ENCODE results near the gene PDCD1.
"Not testable (repeated sequence)": the region's sequence is repeated elsewhere in the genome, so short reads cannot be mapped to it uniquely, and the experiment has no call there.

Gene PDCD1

DNA sequence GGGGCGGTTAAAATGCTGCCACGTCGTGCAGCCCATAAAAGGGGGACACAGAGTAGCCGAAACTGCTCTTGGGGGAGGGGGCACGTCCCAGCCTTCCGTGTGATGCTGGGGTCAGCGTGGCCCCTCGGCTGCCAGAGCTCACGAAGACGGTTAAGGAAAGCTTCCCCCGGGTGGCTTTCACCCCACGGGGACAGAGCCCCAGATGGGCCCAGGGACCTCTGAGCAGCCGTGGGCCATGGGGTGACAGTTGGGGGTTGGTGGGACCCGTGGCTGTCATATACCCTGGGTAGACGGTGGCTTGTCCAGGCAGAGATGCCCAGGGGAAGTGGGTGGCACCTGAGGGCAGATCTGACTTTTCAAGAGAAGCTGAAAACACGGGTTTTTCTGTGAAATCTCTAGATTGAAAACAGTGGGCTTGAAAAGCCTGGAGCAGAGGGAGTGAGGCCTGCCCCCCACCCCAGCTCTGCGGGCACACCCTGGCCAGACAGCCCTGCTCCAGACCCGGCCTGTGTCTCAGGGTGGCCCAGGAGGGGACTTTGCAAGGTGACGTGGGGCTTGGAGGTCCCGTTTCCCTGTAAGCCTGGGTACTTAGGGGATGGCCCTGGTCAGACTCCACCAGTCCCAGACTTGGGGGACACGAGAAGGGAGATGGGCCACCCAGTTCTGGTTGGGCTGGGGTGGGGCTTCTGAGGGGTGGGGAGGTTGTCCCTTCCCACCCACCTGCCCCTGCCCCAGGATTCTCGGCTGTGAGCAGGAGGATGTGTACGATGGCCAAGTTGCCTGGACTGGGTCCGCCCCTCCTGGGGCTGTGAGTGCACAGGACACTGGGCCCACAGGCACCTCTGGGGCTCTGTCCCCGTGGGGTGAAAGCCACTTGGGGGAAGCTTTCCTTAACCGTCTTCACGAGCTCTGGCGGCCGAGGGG lies 49.0 kb downstream of the PDCD1 start:
- Histone ChIP-seq H4K20me1 (ENCODE audit: control insufficient read depth, insufficient read depth, low read depth, low read length) (no peaks in the 10 kb centered on the region), H3K4me3 (ENCODE audit: low read length) (no peak overlapping the region), H3K27me3 (ENCODE audit: control insufficient read depth, low read length) (peaks cover 2% of the 10 kb centered on the region), H3K4me1 (ENCODE audit: control insufficient read depth, low read length) (peaks cover 23% of the 10 kb centered on the region), H3K4me2 (ENCODE audit: low read length) (no peak overlapping the region), H3F3A (ENCODE audit: control insufficient read depth, insufficient read depth) (no peaks in the 10 kb centered on the region), H3K79me2 (ENCODE audit: control insufficient read depth, low read length) (no peaks in the 10 kb centered on the region), H3K36me3 (ENCODE audit: control insufficient read depth, low read length) (no peaks in the 10 kb centered on the region), H3K9me2 (replicated peaks; ENCODE audit: control insufficient read depth, low read length) (no peaks in the 10 kb centered on the region), H3K27ac (ENCODE audit: low read depth, low read length) (no peak overlapping the region), H3K9me3 (ENCODE audit: control insufficient read depth, insufficient read depth, low read length) (no peaks in the 10 kb centered on the region)
- TF ChIP-seq EZH2phosphoT487 (IDR thresholded peaks at IDR 0.05; ENCODE audit: borderline replicate concordance, low read length): no peak
- TF ChIP-seq, protein P1, sequence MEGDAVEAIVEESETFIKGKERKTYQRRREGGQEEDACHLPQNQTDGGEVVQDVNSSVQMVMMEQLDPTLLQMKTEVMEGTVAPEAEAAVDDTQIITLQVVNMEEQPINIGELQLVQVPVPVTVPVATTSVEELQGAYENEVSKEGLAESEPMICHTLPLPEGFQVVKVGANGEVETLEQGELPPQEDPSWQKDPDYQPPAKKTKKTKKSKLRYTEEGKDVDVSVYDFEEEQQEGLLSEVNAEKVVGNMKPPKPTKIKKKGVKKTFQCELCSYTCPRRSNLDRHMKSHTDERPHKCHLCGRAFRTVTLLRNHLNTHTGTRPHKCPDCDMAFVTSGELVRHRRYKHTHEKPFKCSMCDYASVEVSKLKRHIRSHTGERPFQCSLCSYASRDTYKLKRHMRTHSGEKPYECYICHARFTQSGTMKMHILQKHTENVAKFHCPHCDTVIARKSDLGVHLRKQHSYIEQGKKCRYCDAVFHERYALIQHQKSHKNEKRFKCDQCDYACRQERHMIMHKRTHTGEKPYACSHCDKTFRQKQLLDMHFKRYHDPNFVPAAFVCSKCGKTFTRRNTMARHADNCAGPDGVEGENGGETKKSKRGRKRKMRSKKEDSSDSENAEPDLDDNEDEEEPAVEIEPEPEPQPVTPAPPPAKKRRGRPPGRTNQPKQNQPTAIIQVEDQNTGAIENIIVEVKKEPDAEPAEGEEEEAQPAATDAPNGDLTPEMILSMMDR (IDR thresholded peaks at IDR 0.05; ENCODE audit: low read depth, low read length, poor library complexity, severe bottlenecking): no peak

DNA sequence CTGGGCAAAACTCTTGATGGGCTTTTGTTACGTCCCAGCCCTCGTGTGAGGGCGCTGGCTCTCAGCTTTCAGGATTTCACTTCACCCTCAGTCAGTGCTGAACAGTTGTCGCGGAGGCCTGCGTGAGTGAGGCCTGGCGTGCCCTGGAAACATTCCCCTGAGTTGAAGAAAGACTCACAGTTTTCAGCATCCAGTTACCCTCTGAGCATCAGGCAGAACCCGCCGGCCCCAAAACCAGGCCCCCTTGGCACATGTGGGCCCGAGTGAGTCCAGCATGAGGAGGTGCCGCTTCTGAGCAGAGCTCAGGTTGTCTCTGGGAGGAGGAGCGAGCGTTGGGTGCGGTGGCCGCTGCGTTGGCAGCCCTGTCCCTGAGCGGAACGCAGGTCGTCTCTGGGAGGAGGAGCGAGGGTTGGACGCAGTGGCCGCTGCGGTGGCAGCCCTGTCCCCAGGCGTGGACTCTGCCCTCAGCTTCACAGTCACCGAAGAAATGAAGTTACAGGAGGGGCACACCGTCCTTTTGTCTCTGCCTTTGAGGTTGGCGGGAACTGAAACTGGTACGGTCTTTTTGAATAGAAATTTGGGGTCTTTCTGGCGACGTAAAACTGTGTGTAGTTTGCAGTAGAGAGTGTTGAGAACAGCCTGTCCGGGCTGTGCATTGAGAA lies 49.8 kb downstream of the PDCD1 start, which contains the start of gene NEU4:
Gene NEU4, plus strand, starts transcription at position 473 of the 662 bp plus-strand sequence. CDS start 5,292 bp downstream, outside the sequence.
- Histone ChIP-seq H3K27ac (ENCODE audit: low read depth, low read length) (no peak within 1 kb of the TSS), H3K9me3 (ENCODE audit: control insufficient read depth, insufficient read depth, low read length) (no peaks in the 10 kb centered on the region), H3K4me3 (ENCODE audit: low read length) (no peak within 1 kb of the TSS), H3F3A (ENCODE audit: control insufficient read depth, insufficient read depth) (no peaks in the 10 kb centered on the region), H4K20me1 (ENCODE audit: control insufficient read depth, insufficient read depth, low read depth, low read length) (0 out of 2 replicates have a peak, but pooled peaks cover 4% of the 10 kb centered on the region), H3K4me1 (ENCODE audit: control insufficient read depth, low read length) (peaks cover 19% of the 10 kb centered on the region), H3K9me2 (replicated peaks; ENCODE audit: control insufficient read depth, low read length) (no peaks in the 10 kb centered on the region), H3K36me3 (ENCODE audit: control insufficient read depth, low read length) (no peaks in the 10 kb centered on the region), H3K79me2 (ENCODE audit: control insufficient read depth, low read length) (no peaks in the 10 kb centered on the region), H3K4me2 (ENCODE audit: low read length) (no peak within 1 kb of the TSS), H3K27me3 (ENCODE audit: control insufficient read depth, low read length) (peaks cover 10% of the 10 kb centered on the region)
- TF ChIP-seq EZH2phosphoT487 (IDR thresholded peaks at IDR 0.05; ENCODE audit: borderline replicate concordance, low read length): no peak
- TF ChIP-seq, protein P1 (IDR thresholded peaks at IDR 0.05; ENCODE audit: low read depth, low read length, poor library complexity, severe bottlenecking): no peak

DNA sequence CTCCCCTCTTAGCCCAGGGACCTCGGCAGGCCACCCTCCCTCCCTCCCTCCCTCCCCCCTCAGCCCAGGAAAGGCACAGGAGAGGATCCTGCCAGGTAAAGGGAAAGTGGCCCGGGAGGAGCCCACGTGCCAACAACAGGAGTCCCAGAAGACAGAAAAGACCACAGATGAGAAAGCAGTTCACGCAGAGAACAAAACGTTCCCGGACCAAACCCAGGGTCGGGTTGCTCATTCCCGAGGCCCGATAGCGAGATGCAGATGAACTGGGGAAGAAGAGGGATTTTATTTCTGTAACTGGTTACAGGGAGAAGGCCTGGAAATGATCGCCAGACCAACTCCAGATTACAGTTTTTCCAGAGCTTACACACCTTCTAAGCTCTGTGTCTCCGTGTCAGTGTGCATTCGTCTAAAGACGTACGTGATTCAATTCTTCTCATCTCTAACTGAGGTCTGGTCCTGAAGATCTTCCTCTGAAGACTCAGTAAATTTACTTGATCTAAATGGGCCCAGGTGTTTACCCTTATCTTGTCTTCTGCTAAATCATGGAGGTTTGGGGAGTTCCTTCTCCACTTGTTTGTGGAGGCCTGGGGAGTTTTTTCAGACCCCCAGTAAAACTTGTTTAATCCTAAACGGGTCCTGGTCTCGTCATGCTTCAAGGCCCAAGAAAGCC lies 50.5 kb downstream of the PDCD1 start:
- Histone ChIP-seq H3F3A (ENCODE audit: control insufficient read depth, insufficient read depth) (no peaks in the 10 kb centered on the region), H3K9me3 (ENCODE audit: control insufficient read depth, insufficient read depth, low read length) (no peaks in the 10 kb centered on the region), H3K79me2 (ENCODE audit: control insufficient read depth, low read length) (no peaks in the 10 kb centered on the region), H3K4me2 (ENCODE audit: low read length) (no peak overlapping the region), H3K9me2 (replicated peaks; ENCODE audit: control insufficient read depth, low read length) (no peaks in the 10 kb centered on the region), H3K4me3 (ENCODE audit: low read length) (no peak overlapping the region), H3K4me1 (ENCODE audit: control insufficient read depth, low read length) (peaks cover 14% of the 10 kb centered on the region), H3K27ac (ENCODE audit: low read depth, low read length) (no peak overlapping the region), H4K20me1 (ENCODE audit: control insufficient read depth, insufficient read depth, low read depth, low read length) (0 out of 2 replicates have a peak, but pooled peaks cover 4% of the 10 kb centered on the region), H3K36me3 (ENCODE audit: control insufficient read depth, low read length) (no peaks in the 10 kb centered on the region), H3K27me3 (ENCODE audit: control insufficient read depth, low read length) (peaks cover 17% of the 10 kb centered on the region)
- TF ChIP-seq EZH2phosphoT487 (IDR thresholded peaks at IDR 0.05; ENCODE audit: borderline replicate concordance, low read length): no peak
- TF ChIP-seq, protein P1 (IDR thresholded peaks at IDR 0.05; ENCODE audit: low read depth, low read length, poor library complexity, severe bottlenecking): no peak

DNA sequence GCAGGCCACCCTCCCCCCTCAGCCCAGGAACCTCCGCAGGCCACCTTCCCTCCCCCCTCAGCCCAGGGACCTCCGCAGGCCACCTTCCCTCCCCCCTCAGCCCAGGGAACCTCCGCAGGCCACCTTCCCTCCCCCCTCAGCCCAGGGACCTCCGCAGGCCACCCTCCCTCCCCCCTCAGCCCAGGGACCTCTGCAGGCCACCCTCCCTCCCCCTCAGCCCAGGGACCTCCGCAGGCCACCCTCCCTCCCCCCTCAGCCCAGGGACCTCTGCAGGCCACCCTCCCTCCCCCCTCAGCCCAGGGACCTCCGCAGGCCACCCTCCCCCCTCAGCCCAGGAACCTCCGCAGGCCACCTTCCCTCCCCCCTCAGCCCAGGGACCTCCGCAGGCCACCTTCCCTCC lies 52.5 kb downstream of the PDCD1 start:
- H3K9me3 ChIP-seq (ENCODE audit: control insufficient read depth, insufficient read depth, low read length); H3K79me2 ChIP-seq (ENCODE audit: control insufficient read depth, low read length); H3K27ac ChIP-seq (ENCODE audit: low read depth, low read length); H3K4me1 ChIP-seq (ENCODE audit: control insufficient read depth, low read length); H4K20me1 ChIP-seq (ENCODE audit: control insufficient read depth, insufficient read depth, low read depth, low read length); H3F3A ChIP-seq (ENCODE audit: control insufficient read depth, insufficient read depth); H3K4me3 ChIP-seq (ENCODE audit: low read length); H3K36me3 ChIP-seq (ENCODE audit: control insufficient read depth, low read length); H3K4me2 ChIP-seq (ENCODE audit: low read length); H3K9me2 ChIP-seq (replicated peaks; ENCODE audit: control insufficient read depth, low read length): not testable (repeated sequence)
- H3K27me3 ChIP-seq (ENCODE audit: control insufficient read depth, low read length): peaks cover 20% of the 10 kb centered on the region
